ENCODE results near the gene KRTAP10-12.

KRTAP10-12 gene

DNA sequence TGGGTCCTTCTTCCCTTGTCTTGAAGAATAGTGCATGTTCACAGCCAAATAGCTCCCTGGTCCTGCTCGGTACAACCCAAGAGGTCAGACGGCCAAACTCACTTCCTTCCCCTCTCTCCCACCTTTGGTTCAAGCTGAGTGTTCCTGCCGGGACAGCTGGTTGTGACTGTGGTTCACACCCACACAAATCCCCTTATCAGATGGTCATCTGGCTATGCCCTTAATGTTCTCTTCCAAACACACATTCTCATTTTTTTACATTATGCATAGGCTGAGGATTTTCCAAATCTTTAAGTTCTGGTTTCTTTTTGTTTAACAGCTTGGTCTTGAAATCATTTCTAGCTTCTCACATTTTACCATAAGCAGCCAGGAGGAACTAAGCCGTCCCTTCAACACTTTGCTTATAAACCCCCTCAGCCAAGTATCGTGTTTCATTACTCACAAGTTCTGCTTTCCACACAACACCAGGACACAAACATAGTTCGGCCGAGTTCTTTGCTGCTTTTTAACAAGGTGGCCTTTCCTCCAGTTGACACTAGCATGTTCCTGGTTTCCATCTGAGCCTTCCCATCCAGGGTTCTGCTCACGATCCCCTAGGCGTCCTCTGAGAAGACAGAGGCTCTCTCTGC lies 34.1 kb downstream of the KRTAP10-12 start:
- DNase-seq (ENCODE audit: extremely low read depth in 1 of 2, low read depth in 1 of 2) = no peak

DNA sequence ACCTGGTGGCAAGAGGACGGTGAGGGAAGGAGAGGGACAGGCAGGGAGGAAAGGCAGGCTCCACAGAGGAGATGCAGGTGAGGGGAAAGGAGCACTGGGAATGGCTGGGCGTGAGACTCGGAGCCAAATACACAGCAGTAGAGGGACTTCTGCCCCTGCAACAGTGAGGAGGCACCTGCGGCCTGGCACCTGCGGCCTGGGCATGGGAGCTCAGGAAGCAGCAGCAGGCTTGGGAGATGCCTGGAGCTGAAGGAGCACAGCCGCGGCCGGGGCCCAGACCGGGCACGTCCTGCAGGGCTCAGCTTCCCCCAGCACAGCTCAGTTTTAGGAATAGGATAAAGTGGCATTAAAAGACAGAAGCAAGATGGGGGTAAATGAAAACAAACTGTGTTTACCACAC lies 35.3 kb downstream of the KRTAP10-12 start:
- no peak for DNase-seq (ENCODE audit: extremely low read depth in 1 of 2, low read depth in 1 of 2)

DNA sequence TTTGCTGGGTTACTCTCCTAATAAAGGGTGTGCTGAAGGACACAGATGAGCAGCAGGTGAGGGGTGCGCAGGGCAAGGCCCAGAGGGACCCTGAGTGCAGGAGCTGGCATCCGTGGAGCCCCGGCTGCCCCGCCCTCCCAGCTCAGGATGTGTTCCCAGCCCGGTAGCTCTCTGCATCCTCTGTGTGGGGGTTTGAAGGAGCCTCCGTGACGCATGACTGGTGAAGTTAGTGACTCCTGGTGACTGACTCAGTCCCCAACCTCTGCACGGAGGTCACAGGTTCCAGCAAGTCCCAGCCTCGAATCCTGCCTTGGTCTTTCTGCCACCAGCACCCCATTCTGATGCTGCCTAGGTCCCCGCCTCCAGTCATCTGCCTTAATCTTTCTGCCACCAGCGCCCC lies 36.0 kb downstream of the KRTAP10-12 start:
- no peak for DNase-seq (ENCODE audit: extremely low read depth in 1 of 2, low read depth in 1 of 2)

DNA sequence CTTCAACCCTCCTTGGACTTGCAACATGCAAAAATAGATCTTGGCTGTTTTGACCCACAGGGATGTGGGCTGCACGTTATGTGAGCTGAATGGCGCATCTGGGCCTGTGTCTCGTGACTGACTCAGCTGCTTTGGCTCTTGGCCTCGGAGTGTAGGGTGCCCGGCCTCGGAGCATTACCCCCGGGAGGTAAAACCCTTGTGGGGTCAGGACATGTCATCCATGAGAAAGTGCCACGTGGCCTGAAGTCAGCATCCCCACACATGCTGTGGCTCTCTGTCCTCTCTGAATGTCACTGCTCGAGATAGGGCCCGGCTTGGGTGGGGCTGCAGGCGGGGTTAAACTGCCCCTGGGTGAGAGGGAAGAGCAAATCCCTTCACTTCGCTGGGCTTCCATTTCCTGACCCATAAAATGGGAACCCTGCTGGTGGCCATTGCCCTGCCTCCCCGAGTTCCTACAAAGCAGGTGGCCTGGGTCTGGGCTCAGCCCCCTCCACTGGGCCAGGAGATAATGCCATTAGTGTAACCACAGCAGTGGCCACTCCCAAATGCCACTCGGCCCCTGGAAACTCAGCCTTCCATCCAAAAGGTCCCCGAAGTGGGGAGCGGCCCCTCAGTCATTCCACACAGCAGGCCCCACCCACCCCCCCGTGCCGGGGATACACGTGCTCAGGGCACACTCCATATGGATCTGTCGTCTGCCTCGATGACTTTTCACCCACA lies 37.2 kb downstream of the KRTAP10-12 start:
- no peak for DNase-seq (ENCODE audit: extremely low read depth in 1 of 2, low read depth in 1 of 2)

DNA sequence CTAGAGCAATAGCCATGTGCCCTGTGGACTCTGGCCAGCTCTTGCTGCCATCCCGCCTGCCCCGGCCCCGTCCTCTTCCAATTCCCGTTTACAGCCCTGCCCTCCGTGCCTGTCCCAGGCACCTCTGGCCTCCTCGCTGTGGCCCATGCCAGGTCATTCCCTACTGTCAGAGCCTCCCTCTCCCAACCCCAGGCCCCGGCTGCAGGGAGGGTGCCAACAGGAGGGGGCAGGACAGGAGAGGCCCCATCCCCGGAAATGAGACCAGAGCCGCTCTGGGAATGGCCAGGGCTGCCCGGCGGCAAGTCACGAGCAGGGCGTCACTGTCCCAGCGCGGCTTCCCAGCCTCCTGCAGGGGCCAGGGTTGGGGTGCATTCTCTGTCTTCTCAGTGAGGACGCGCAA lies 37.9 kb downstream of the KRTAP10-12 start:
- DNase-seq (ENCODE audit: extremely low read depth in 1 of 2, low read depth in 1 of 2) = no peak

DNA sequence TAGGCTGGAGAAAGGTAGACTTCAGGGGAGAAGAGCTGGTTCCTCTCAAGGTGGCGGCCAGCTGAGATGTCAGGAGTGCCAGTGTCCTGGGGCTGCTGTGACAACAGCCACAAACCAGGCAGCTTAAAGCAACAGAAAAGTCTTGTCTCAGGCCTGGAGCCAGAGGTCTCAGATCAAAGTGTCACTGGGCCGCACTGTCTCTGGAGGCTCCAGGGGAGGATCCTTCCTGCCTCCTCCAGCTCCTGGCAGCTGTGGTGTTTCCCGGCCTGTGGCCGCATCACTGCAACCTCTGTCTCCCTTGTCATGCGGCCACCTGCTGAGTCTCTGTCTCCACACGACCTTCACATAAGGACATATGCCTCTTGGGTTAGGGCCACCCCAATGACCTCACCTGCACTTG lies 38.8 kb downstream of the KRTAP10-12 start:
- DNase-seq (ENCODE audit: extremely low read depth in 1 of 2, low read depth in 1 of 2) = no peak

DNA sequence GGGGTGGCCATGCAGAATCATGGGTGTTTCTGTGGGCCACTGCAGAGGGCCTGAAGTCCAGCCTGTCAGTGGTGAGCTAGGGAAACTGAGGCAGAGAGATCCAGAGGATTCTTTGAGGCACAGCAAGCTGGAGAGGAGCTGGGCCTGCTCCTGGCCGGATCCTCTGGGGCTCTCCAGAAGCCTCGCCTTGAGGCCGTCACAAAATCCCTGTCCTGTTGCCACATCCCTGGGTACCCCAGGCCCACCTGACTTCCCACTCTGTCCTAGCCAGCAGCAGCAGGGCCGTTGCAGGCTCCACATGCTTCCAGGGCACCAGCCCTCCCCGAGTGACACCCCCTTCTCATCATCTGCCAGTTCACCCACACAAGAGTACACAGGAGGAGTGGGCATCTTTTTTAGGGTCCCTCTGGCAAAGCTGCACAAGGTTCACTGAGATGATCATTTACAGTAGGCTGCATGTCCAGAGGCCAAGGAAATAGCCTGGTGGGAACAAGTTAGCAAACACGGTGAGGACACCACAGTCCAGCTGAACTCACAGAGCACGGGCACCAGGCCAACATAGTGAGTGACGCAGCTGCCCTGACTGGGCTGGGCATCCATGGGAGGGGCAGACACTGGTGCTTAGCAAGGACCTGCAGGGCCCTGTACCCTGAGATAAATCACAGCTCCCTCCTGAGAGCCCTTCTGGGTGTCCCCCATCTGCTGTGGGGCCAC lies 39.5 kb downstream of the KRTAP10-12 start:
- no peak for DNase-seq (ENCODE audit: extremely low read depth in 1 of 2, low read depth in 1 of 2)

DNA sequence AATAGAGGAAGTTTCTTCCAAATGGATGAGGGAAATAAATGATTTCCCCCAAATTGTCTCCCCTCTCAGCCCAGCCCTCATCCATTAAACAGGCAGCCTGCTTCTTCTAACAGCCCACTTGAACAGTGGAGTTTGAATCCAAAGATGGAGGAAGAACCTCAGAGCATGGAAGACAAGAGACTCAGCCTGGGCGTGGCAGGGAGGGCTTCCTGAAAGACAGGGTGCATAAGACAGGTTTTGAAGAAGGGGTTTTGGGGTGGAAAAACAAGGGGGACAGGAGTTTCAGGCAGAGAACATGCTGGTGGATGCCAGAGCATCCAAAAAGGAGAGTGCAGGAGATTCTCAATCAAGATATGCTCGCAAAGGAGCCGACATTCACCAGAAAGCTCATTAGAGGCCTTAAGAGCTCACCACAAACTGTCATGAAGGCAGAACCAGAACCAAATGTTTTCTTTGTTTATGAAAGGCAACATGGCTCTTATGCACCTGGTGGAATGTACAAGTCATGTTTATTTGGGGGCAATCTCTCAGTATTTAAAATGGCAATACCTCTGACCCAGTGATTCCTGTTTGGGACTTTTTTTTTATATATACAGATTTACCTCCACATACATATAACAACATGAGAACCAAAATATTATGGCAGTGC lies 40.9 kb downstream of the KRTAP10-12 start:
- DNase-seq (ENCODE audit: extremely low read depth in 1 of 2, low read depth in 1 of 2) = no peak

DNA sequence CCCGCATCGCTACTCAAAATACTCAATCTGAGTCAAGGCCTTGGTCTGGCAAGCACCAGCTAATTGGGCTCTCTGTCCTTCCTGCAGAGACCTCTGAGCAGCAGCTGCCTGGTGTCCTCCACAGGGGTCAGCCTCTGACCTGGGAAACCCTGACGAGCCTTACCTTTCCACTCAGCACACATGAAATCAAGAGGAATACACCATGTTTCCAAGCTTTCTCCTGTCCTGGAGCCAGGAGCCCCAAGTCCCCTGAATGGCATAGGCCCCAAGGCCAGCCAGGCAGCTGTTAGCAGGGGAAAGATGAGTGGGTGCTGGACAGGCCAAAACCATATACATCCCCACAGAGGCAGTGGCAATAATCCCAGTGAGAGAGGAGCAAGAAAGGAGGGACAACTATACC lies 41.6 kb downstream of the KRTAP10-12 start:
- no peak for DNase-seq (ENCODE audit: extremely low read depth in 1 of 2, low read depth in 1 of 2)

DNA sequence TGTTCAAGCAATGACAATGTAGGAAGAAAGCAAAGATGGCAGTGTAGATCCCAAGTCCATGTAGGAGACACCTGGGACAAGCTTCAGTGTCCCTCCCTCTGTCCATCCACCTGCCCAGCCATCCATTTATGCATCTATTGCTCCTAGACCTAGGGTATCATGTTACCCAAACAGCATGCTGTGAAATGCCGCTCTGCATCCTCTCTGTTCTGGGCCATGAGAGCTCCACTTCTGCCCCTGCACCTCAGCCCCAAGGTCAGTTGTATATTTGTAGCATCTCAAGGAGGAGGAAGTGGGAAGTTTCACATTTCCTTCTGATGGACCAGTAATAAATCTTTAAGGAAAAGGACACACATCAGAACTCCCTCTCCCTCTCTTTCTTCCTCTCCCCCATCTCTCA lies 42.3 kb downstream of the KRTAP10-12 start:
- DNase-seq (ENCODE audit: extremely low read depth in 1 of 2, low read depth in 1 of 2) = no peak

DNA sequence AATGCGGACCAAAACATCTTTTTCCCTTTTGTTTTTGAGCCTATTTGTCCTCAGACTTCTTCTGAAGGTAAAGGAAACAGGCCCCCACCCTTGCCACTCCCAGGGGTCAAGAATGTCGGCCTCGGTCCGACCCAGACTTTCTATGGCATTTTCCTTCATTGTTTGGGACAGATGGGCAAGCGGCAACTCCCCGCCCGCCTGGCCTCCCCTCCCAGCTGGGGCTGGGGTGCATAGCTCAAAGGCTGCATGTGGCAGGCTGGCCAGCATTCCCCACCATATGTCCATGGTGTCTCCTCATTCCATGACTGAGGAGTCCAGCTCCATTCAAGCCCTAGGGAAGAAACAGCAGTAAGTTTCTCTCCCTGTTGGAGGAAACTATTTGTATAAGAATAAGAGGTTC lies 43.8 kb downstream of the KRTAP10-12 start:
- no peak for DNase-seq (ENCODE audit: extremely low read depth in 1 of 2, low read depth in 1 of 2)

DNA sequence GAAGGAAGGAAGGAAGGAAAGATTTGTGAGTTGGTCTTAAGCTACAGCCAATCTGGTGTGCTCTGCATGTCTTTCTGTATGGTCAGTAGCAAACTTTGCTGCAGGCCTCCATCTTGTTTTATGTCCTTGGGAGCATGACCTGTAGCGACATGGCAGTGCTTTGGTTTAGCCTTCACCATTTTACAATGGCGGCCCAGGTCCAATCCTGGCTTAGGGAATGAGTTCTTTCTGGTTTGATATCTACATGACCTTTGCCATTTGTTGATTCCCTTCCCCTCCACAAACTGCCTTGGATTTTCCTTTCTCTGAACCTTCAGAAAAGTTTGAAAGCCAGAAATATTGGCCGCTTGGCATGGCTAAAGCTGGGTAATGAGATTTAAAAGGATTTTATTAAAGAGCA lies 44.9 kb downstream of the KRTAP10-12 start:
- DNase-seq (ENCODE audit: extremely low read depth in 1 of 2, low read depth in 1 of 2) = no peak

DNA sequence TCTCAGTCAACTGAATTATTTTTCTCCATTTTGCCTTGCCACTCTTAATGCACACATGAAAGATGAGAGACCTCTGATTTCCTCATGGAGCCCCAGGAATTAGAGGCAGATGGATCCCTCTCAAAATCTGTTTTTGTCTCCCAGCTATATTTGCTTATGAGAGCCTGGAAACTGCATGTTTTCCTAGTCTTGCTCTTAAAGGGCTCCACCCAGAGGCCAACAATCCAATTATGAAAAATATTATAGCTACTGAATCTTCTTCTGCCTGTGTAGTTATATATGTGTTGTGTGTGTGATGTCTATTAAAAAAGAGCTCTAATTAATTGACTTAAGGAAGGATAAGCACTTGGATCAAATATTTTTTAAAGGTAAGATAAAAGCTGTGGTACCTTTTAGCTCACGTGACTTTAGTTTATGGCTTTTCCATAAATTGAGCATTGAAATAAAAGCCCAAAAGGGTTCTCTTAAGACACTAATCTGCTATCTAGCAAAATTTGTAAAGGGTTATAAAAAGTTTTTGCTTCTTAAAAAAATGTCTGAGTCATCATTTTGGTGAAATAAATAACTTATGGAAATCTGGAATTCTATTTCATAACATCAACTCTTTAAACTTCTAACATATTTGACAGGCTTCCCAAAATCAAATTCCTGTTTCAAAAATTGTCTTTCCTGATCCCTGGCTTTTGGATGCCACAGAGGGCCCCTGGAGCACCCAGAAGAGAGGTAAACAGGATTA lies 45.6 kb downstream of the KRTAP10-12 start:
- no peak for DNase-seq (ENCODE audit: extremely low read depth in 1 of 2, low read depth in 1 of 2)

Data from activated CD8-positive, alpha-beta memory T cell treated with anti-CD3 and anti-CD28 coated beads for 1 hour (primary cell).